WI38 (cell line): ENCODE measurements around the gene TCF7.

Experiments
- H3K4me3 ChIP-seq: 2 replicates; pipeline ENCODE4 v1.5.1; 2011; ENCODE audit warnings: low read depth, mild to moderate bottlenecking, control low read depth, low read length
- TF ChIP-seq, protein P1 (sequence below): IDR thresholded peaks from 2 replicates; pipeline ENCODE4 v1.5.1; 2012; ENCODE audit warnings: low read depth, mild to moderate bottlenecking, control low read depth, low read length

TCF7 gene

DNA sequence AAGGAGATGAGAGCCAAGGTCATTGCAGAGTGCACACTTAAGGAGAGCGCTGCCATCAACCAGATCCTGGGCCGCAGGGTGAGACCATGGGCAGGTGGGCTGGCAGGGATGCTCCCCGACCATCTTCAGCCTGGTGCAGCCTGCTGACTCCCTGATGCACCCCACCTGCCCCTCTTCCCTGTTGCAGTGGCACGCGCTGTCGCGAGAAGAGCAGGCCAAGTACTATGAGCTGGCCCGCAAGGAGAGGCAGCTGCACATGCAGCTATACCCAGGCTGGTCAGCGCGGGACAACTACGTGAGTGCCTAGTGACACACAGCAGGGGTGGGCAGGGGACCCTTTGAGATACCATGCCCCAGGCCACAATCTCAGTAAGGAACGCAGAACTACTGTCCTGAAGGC is 28.3 kb downstream of the TCF7 start:
- H3K4me3 ChIP-seq = no peak overlapping the region

DNA sequence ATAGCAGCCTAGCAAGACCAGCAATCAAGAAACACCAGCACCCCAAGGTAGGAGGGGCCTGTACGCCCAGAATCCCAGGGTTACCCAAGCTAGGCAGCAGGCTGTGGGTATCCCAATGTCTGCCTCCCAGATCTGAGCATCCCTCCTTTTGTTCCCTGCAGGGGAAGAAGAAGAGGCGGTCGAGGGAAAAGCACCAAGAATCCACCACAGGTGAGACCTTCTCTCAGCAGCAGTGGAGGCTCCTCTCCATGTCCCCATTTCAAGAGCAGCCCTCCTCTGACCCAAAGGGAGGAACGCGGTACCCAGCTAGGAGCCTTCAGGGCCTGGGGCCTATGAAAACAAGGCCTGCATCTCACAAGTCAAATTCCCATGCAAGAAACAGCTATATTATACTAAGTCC is 28.9 kb downstream of the TCF7 start:
- no peak overlapping the region for H3K4me3 ChIP-seq
- TF ChIP-seq, protein P1, sequence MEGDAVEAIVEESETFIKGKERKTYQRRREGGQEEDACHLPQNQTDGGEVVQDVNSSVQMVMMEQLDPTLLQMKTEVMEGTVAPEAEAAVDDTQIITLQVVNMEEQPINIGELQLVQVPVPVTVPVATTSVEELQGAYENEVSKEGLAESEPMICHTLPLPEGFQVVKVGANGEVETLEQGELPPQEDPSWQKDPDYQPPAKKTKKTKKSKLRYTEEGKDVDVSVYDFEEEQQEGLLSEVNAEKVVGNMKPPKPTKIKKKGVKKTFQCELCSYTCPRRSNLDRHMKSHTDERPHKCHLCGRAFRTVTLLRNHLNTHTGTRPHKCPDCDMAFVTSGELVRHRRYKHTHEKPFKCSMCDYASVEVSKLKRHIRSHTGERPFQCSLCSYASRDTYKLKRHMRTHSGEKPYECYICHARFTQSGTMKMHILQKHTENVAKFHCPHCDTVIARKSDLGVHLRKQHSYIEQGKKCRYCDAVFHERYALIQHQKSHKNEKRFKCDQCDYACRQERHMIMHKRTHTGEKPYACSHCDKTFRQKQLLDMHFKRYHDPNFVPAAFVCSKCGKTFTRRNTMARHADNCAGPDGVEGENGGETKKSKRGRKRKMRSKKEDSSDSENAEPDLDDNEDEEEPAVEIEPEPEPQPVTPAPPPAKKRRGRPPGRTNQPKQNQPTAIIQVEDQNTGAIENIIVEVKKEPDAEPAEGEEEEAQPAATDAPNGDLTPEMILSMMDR = no peak

More for the DNA sequence above, 28.3 kb downstream of the TCF7 start:
- TF ChIP-seq, protein P1 = no peak

DNA sequence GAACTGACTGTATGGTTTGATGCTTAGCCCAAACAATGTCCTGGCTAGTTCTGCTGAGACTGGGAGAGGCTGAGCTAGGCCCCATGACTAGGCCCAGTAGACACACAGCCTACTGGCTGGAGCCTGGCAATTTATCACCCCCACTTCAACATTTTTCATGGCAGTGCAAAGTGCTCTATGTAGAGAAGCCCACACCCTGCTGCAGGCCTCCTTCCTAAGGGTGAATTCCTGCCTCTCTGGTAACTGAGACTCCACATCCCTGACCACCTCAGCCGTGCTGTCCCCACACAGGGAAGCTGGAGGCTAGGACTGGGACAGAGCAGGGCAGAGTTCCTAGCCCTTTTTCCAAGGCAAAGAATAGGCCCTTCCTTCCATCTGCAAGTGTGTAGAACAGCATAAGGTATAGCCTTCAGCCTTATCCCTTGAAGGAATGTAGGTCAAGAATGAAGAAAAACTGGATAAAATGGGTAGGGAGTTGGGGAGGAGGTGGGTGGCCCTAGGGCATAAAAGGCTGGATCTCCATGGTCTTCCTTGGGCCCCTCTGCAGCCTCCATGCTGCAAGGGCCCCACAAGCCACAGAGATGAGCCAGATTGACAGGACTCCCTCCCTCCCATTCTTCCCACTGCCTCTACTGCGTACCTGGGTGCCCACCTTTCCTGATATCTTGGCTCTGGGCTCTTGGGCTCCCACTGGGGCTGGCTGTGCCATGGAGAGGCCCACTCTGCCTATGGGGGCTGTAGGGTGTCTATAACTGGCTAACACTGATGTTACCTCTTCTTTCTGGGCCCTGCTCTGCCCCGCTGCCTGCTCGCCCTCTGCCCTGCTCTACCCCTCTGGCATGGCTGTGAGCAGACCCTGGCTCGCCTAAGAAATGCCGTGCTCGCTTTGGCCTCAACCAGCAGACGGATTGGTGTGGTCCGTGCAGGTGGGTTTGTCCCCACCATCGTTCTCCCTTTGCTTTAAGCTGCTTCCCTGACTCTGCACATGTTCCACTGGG is 29.8 kb downstream of the TCF7 start:
- TF ChIP-seq, protein P1 = no peak
- H3K4me3 ChIP-seq = no peak overlapping the region

DNA sequence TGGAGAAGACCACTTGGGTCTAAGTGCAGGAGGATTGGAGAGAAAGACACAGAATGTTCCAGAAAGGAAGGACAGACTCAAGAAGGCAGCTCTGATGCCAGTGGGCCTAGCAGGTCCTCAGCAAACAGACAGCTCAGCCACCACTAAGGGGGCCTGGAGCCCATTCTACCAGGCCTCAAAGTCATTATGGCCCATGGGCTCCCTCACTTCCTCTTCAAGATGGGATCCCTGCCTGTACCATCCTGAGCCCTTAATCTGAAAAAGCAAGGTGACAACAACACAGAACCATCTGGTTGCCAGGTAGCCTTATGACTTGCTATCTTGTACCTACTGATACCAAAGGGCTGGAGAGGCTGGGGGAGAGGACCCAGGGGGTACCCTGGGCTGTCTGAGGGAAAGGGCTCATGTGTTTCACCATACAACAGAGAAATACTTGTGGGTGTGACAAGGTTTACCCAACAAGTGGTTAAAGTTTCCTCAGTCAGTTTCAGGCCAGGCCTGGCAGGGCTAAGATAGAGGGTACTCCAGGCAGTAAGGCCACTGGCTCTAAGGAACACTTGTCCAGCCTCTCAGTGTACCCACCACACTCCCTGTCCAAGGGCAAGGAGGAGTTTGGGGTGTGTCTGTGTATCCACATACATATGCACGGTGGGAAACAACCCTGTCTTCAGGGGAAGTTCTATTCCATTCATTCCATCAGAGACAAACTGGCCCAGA is 30.7 kb downstream of the TCF7 start:
- TF ChIP-seq, protein P1 = no peak
- H3K4me3 ChIP-seq = no peak overlapping the region

DNA sequence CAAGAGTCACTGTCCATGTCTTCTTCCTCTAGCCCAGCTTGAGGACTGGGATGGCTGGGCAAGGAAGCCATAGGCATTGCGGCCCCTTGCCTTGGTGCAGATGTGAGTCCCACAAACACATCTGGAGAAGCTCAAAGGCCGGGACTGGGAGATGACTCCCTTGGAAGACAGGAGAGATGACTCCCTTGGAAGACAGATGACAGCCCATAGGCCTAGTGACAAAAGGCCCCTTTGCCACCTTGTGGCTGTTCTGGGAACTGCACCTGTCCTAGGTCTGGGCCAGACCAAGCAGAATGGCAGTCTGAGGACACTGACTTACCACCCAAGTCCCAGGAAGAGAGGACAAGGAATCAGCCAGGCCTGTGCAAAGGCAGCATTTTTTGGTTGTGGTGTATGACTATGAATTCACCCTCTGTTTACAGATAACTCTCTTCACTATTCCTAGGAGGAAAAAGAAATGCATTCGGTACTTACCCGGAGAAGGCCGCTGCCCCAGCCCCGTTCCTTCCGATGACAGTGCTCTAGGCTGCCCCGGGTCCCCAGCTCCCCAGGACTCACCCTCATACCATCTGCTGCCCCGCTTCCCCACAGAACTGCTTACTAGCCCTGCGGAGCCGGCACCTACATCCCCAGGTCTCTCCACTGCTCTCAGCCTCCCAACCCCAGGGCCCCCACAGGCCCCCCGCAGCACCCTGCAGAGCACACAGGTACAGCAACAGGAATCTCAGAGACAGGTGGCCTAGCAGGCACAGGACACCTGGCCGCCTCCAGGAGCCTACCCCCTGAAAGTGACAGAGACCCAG is 31.5 kb downstream of the TCF7 start:
- TF ChIP-seq, protein P1 = peak; percentile 94
- H3K4me3 ChIP-seq = no peak overlapping the region

DNA sequence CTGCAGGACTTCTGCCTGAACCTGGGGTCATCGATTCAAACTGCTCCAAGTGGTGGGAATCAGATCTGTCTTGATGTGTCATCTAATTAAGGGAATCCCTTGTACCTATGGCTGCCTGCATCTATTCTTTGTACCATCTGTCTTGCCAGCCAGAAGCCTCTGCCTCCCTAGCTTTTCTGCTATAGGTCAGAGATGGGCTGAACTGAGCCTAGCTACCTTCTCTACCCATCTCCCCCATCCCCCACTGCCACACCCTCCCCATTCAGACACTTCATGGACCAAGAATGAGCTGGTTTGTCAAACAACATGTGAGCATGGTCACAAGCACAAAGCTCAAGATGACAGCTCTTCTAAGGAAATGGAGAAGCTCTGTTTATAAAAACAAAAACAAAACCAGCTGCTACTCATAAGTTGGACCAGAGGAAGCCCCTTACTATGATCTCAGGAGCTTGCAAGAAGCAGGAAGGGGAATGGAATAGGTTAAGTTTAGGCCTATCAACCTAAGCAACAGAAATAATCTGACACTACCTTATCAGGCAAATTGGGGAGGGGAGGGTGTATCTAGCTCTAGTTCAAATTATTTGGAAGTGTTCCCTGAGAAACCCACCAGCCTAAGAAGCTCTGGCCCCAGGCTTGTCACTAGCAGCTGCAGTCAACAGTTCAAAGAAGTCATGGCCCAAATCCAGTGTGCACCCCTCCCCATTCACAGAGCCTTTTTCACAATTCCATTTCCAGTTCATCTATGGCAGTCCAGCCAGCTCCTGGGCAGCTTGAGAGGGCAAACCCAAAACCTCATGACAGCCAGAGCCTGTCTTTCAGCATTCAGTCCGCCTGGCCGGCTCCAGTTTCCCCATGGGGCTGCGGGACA is 32.4 kb downstream of the TCF7 start:
- TF ChIP-seq, protein P1 = no peak
- H3K4me3 ChIP-seq = no peak overlapping the region
